Duodenal mucosa (tissue), 2 donors: Measurements from ENCODE around the gene DHRSX.

ENCODE experiments used
- H3K27ac ChIP-seq: one replicate; pipeline ENCODE4 v1.7.0; 2013; ENCODE audit warnings: low read depth, low read length
- H3K27me3 ChIP-seq, 2 donors: one replicate each; pipeline ENCODE4 v1.7.0; 2013; ENCODE audit warnings: low read length in 2 of 2, control low read depth in 1 of 2; ENCODE audit not compliant: insufficient read depth in 2 of 2, control insufficient read depth in 1 of 2
- H3K36me3 ChIP-seq, 2 donors: one replicate each; pipeline ENCODE4 v1.7.0; 2013; ENCODE audit warnings: low read length in 2 of 2, control low read depth in 1 of 2; ENCODE audit not compliant: insufficient read depth in 2 of 2, control insufficient read depth in 1 of 2
- H3K4me1 ChIP-seq, 2 donors: one replicate each; pipeline ENCODE4 v1.7.0; 2013; ENCODE audit warnings: low read length in 2 of 2, control low read depth in 1 of 2; ENCODE audit not compliant: insufficient read depth in 2 of 2, control insufficient read depth in 1 of 2
- H3K4me3 ChIP-seq, 2 donors: one replicate each; pipeline ENCODE4 v1.7.0; 2013; ENCODE audit warnings: low read length in 2 of 2, low read depth in 1 of 2
- H3K9ac ChIP-seq, 2 donors: one replicate each; pipeline ENCODE4 v1.7.0; 2013; ENCODE audit warnings: low read length in 2 of 2, low read depth in 1 of 2
- H3K9me3 ChIP-seq, 2 donors: one replicate each; pipeline ENCODE4 v1.7.0; 2013; ENCODE audit warnings: low read length in 2 of 2, control low read depth in 1 of 2; ENCODE audit not compliant: control insufficient read depth in 1 of 2

The DHRSX gene

GRCh38 chrX:2324151-2324550 is 176.6 kb downstream of the DHRSX start:
- no peak overlapping the region for H3K27ac ChIP-seq
- H3K9me3 ChIP-seq: no peaks in the 10 kb centered on the region
- H3K4me3 ChIP-seq: no peak overlapping the region
- peaks cover 0 to 5% of the 10 kb centered on the region in 2 donors for H3K4me1 ChIP-seq
- no peak overlapping the region for H3K9ac ChIP-seq
- H3K27me3 ChIP-seq: no peaks in the 10 kb centered on the region
- no peaks in the 10 kb centered on the region for H3K36me3 ChIP-seq

- Histone ChIP-seq H3K9me3 (no peaks in the 10 kb centered on the region), H3K4me3 (no peak overlapping the region), H3K36me3 (no peaks in the 10 kb centered on the region), H3K27me3 (no peaks in the 10 kb centered on the region), H3K9ac (no peak overlapping the region), H3K4me1 (peaks cover 0 to 5% of the 10 kb centered on the region in 2 donors), H3K27ac (no peak overlapping the region)
Observed at GRCh38 chrX:2321411-2321810, 179.4 kb downstream of the DHRSX start.

GRCh38 chrX:2320580-2321327 is 180.0 kb downstream of the DHRSX start:
- no peak overlapping the region for H3K27ac ChIP-seq

GRCh38 chrX:2320089-2320488 is 180.7 kb downstream of the DHRSX start:
- no peak overlapping the region for H3K4me3 ChIP-seq
- peaks cover 0 to 5% of the 10 kb centered on the region in 2 donors for H3K4me1 ChIP-seq
- H3K36me3 ChIP-seq: no peaks in the 10 kb centered on the region
- H3K9me3 ChIP-seq: peaks cover 0 to 6% of the 10 kb centered on the region in 2 donors
- H3K27me3 ChIP-seq: no peaks in the 10 kb centered on the region
- no peak overlapping the region for H3K9ac ChIP-seq
- no peak overlapping the region for H3K27ac ChIP-seq

More at GRCh38 chrX:2320580-2321327, 180.0 kb downstream of the DHRSX start:
- no peaks in the 10 kb centered on the region for H3K27me3 ChIP-seq
- H3K36me3 ChIP-seq: no peaks in the 10 kb centered on the region
- H3K4me1 ChIP-seq: peaks cover 0 to 5% of the 10 kb centered on the region in 2 donors
- H3K4me3 ChIP-seq: no peak overlapping the region
- no peak overlapping the region for H3K9ac ChIP-seq
- H3K9me3 ChIP-seq: no peaks in the 10 kb centered on the region

GRCh38 chrX:2318371-2318770 is 182.4 kb downstream of the DHRSX start:
- peaks cover 0 to 7% of the 10 kb centered on the region in 2 donors for H3K9me3 ChIP-seq
- no peak overlapping the region for H3K9ac ChIP-seq
- peaks cover 0 to 5% of the 10 kb centered on the region in 2 donors for H3K4me1 ChIP-seq
- no peak overlapping the region for H3K27ac ChIP-seq
- no peak overlapping the region for H3K4me3 ChIP-seq
- no peaks in the 10 kb centered on the region for H3K36me3 ChIP-seq
- H3K27me3 ChIP-seq: no peaks in the 10 kb centered on the region

- H3K27ac ChIP-seq: no peak overlapping the region
- no peak overlapping the region for H3K4me3 ChIP-seq
- peaks cover 0 to 5% of the 10 kb centered on the region in 2 donors for H3K4me1 ChIP-seq
- H3K36me3 ChIP-seq: no peaks in the 10 kb centered on the region
- peaks cover 0 to 7% of the 10 kb centered on the region in 2 donors for H3K9me3 ChIP-seq
- H3K27me3 ChIP-seq: no peaks in the 10 kb centered on the region
- no peak overlapping the region for H3K9ac ChIP-seq
Observed at GRCh38 chrX:2317527-2318055, 183.2 kb downstream of the DHRSX start.

GRCh38 chrX:2316534-2316933 is 184.2 kb downstream of the DHRSX start:
- Histone ChIP-seq H3K36me3 (no peaks in the 10 kb centered on the region), H3K4me3 (no peak overlapping the region), H3K27me3 (no peaks in the 10 kb centered on the region)

GRCh38 chrX:2315434-2315833 is 185.3 kb downstream of the DHRSX start:
- H3K9ac ChIP-seq: no peak overlapping the region
- no peak overlapping the region for H3K27ac ChIP-seq
- no peaks in the 10 kb centered on the region for H3K36me3 ChIP-seq

More at GRCh38 chrX:2316534-2316933, 184.2 kb downstream of the DHRSX start:
- Histone ChIP-seq H3K4me1 (peaks cover 0 to 5% of the 10 kb centered on the region in 2 donors), H3K9ac (no peak overlapping the region), H3K27ac (no peak overlapping the region), H3K9me3 (peaks cover 0 to 7% of the 10 kb centered on the region in 2 donors)

GRCh38 chrX:2314831-2315365 is 185.9 kb downstream of the DHRSX start:
- no peaks in the 10 kb centered on the region for H3K27me3 ChIP-seq
- no peaks in the 10 kb centered on the region for H3K36me3 ChIP-seq
- no peak overlapping the region for H3K9ac ChIP-seq
- H3K4me3 ChIP-seq: no peak overlapping the region
- H3K4me1 ChIP-seq: no peaks in the 10 kb centered on the region
- H3K27ac ChIP-seq: no peak overlapping the region
- H3K9me3 ChIP-seq: peaks cover 0 to 7% of the 10 kb centered on the region in 2 donors

More at GRCh38 chrX:2315434-2315833, 185.3 kb downstream of the DHRSX start:
- H3K4me3 ChIP-seq: no peak overlapping the region
- H3K27me3 ChIP-seq: no peaks in the 10 kb centered on the region
- H3K9me3 ChIP-seq: peaks cover 0 to 7% of the 10 kb centered on the region in 2 donors
- H3K4me1 ChIP-seq: peaks cover 0 to under 1% of the 10 kb centered on the region in 2 donors

- Histone ChIP-seq H3K36me3 (no peaks in the 10 kb centered on the region), H3K4me3 (no peak overlapping the region), H3K27me3 (no peaks in the 10 kb centered on the region), H3K9me3 (peaks cover 0 to 7% of the 10 kb centered on the region in 2 donors), H3K4me1 (no peaks in the 10 kb centered on the region), H3K9ac (no peak overlapping the region), H3K27ac (no peak overlapping the region)
Observed at GRCh38 chrX:2313864-2314640, 186.7 kb downstream of the DHRSX start.
